RWPE2 (cell line): ENCODE measurements around the gene CYB561D2.
A peak's percentile ranks its signal among the peaks of the same experiment; 100 is the strongest.
"Not testable (repeated sequence)": the region's sequence is repeated elsewhere in the genome, so short reads cannot be mapped to it uniquely, and the experiment has no call there.

ENCODE experiments used
- ATAC-seq: fragments of 200-7000 bp; cut with Tn5 transposase; 3 replicates; pipeline ENCODE4 v1.9.1; 2021; ENCODE audit warnings: low read depth
- DNase-seq: peaks from one replicate; pipeline ENCODE4 v3.0.0-alpha.2; 2020; ENCODE audit warnings: low spot score
- H3K27ac ChIP-seq: fragments of 450-650 bp; 2 replicates; pipeline ENCODE4 v1.5.1; 2017; ENCODE audit warnings: mild to moderate bottlenecking; ENCODE audit not compliant: poor library complexity, severe bottlenecking
- H3K27me3 ChIP-seq: fragments of 250-450 bp; sonication (Bioruptor Pico); 2 replicates; pipeline ENCODE4 v1.5.1; 2021; ENCODE audit warnings: mild to moderate bottlenecking, moderate library complexity; ENCODE audit not compliant: insufficient read depth, poor library complexity, severe bottlenecking
- H3K36me3 ChIP-seq: fragments of 250-450 bp; sonication (Bioruptor Pico); 2 replicates; pipeline ENCODE4 v1.5.1; 2020; ENCODE audit warnings: low read depth, mild to moderate bottlenecking, moderate library complexity
- H3K4me1 ChIP-seq: fragments of 250-450 bp; sonication (Bioruptor Pico); 2 replicates; pipeline ENCODE4 v1.5.1; 2021; ENCODE audit warnings: mild to moderate bottlenecking, moderate library complexity; ENCODE audit not compliant: insufficient read depth, poor library complexity, severe bottlenecking
- H3K4me3 ChIP-seq: fragments of 250-450 bp; sonication (Bioruptor Pico); 2 replicates; pipeline ENCODE4 v1.5.1; 2021; ENCODE audit warnings: mild to moderate bottlenecking, moderate library complexity; ENCODE audit not compliant: severe bottlenecking
- H3K9me3 ChIP-seq: fragments of 250-450 bp; sonication (Bioruptor Pico); 2 replicates; pipeline ENCODE4 v1.5.1; 2021; ENCODE audit warnings: mild to moderate bottlenecking, moderate library complexity; ENCODE audit not compliant: severe bottlenecking
- CTCF ChIP-seq: fragments of 450-650 bp; IDR thresholded peaks from one replicate; pipeline ENCODE4 v1.5.1; 2017; ENCODE audit warnings: mild to moderate bottlenecking, moderate library complexity; ENCODE audit not compliant: poor library complexity, severe bottlenecking

Gene CYB561D2

GRCh38 chr3:50350527-50351322 is at the start of gene CYB561D2, which contains the start of gene NPRL2:
Gene CYB561D2 (plus strand): TSS chr3:50350862. CDS start chr3:50351434, 572 bp downstream.
Gene NPRL2 (minus strand): TSS chr3:50350775. CDS start chr3:50350652, 123 bp downstream.
- H3K27ac ChIP-seq = peak within 1 kb of the TSS; percentile 53
- peak; percentile 95 for DNase-seq
- H3K27me3 ChIP-seq = no peaks in the 10 kb centered on the region
- no peak for TF ChIP-seq CTCF
- H3K36me3 ChIP-seq = peaks cover 12% of the 10 kb centered on the region; the same call in 1 of the 2 replicates
- H3K9me3 ChIP-seq = no peaks in the 10 kb centered on the region
- peak; percentile 88 for ATAC-seq
- H3K4me3 ChIP-seq = peak within 1 kb of the TSS; percentile 80
- H3K4me1 ChIP-seq = no peaks in the 10 kb centered on the region

- no peak for TF ChIP-seq CTCF
- Histone ChIP-seq H3K27ac (no peak overlapping the region), H3K4me3 (no peak overlapping the region), H3K27me3 (no peaks in the 10 kb centered on the region), H3K4me1 (peaks cover 9% of the 10 kb centered on the region), H3K36me3 (no peaks in the 10 kb centered on the region), H3K9me3 (peaks cover 4% of the 10 kb centered on the region)
- no peak for DNase-seq
- ATAC-seq = no peak
Observed at GRCh38 chr3:50302095-50303012, 48.3 kb upstream of the CYB561D2 start.

GRCh38 chr3:50303013-50303815 is 47.4 kb upstream of the CYB561D2 start, which contains the start of gene HYAL1:
Gene HYAL1 (minus strand): TSS chr3:50303574. CDS start chr3:50302956, 618 bp downstream.
- peak; percentile 20 for TF ChIP-seq CTCF
- H3K4me3 ChIP-seq = no peak within 1 kb of the TSS
- DNase-seq = no peak

GRCh38 chr3:50304601-50305000 is 46.1 kb upstream of the CYB561D2 start:
- no peak for TF ChIP-seq CTCF
- no peaks in the 10 kb centered on the region for H3K27me3 ChIP-seq
- H3K4me3 ChIP-seq = no peak overlapping the region
- ATAC-seq (0 out of 3 replicates have a peak, but pooled peaks have one; percentile 8), DNase-seq (no peak)
- H3K36me3 ChIP-seq = no peaks in the 10 kb centered on the region
- H3K9me3 ChIP-seq = peaks cover 19% of the 10 kb centered on the region
- H3K4me1 ChIP-seq = peaks cover 12% of the 10 kb centered on the region
- H3K27ac ChIP-seq = no peak overlapping the region

More at GRCh38 chr3:50303013-50303815, 47.4 kb upstream of the CYB561D2 start, which contains the start of gene HYAL1:
- Histone ChIP-seq H3K36me3 (no peaks in the 10 kb centered on the region), H3K27ac (no peak within 1 kb of the TSS), H3K9me3 (peaks cover 10% of the 10 kb centered on the region), H3K27me3 (no peaks in the 10 kb centered on the region), H3K4me1 (peaks cover 9% of the 10 kb centered on the region)
- no peak for ATAC-seq

GRCh38 chr3:50312041-50312440 is 38.6 kb upstream of the CYB561D2 start:
- H3K27ac ChIP-seq, H3K27me3 ChIP-seq, H3K4me3 ChIP-seq, DNase-seq, ATAC-seq: not testable (repeated sequence)
- Histone ChIP-seq H3K4me1 (peaks cover 18% of the 10 kb centered on the region), H3K36me3 (peaks cover 11% of the 10 kb centered on the region; the same call in 1 of the 2 replicates), H3K9me3 (peaks cover 18% of the 10 kb centered on the region)
